HEK293T (cell line): ENCODE measurements around the gene GRIK4.

Experiments
- BHLHE40 ChIP-seq: fragments of 450-650 bp; IDR thresholded peaks from 2 replicates; pipeline ENCODE4 v1.6.1; 2016; ENCODE audit warnings: mild to moderate bottlenecking, moderate library complexity, borderline replicate concordance
- ELF4 ChIP-seq: fragments of 450-650 bp; IDR thresholded peaks from 2 replicates; pipeline ENCODE4 v1.6.1; 2017; ENCODE audit warnings: antibody characterized with exemption
- HDGF ChIP-seq: fragments of 450-650 bp; IDR thresholded peaks from 2 replicates; pipeline ENCODE4 v1.6.1; 2017; ENCODE audit warnings: antibody characterized with exemption, borderline replicate concordance
- SP1 ChIP-seq: fragments of 450-650 bp; IDR thresholded peaks from 2 replicates; pipeline ENCODE4 v1.6.1; 2017
- SUZ12 ChIP-seq: fragments of 450-650 bp; IDR thresholded peaks from 2 replicates; pipeline ENCODE4 v1.6.1; 2016; ENCODE audit warnings: mild to moderate bottlenecking

GRCh38 chr11:120871194-120871593 is 359.6 kb downstream of the GRIK4 start:
- TF ChIP-seq SP1 (no peak), BHLHE40 (no peak), SUZ12 (no peak), HDGF (no peak), ELF4 (no peak)
